Epithelial cell of proximal tubule (primary cell): ENCODE measurements around the gene POU2F2. TPM values are rescaled to one million over a fixed set of nuclear protein-coding genes. Genes with fewer than 3 reads are reported as not detected.

ENCODE experiments used
- DNase-seq: peaks from one replicate; pipeline ENCODE4 v3.0.0-alpha.2; 2011; ENCODE audit warnings: low read depth
- H3K4me3 ChIP-seq: 2 replicates; pipeline ENCODE4 v1.5.1; 2011; ENCODE audit warnings: low read depth, mild to moderate bottlenecking, low read length
- CTCF ChIP-seq: conservative IDR thresholded peaks from 2 replicates; pipeline ENCODE4 v1.5.1; 2012; ENCODE audit warnings: low read depth, mild to moderate bottlenecking, low read length
- total RNA-seq: library from RNA; depleted of rRNA; stranded (reverse); fragments of >200 nt; gene quantifications from 2 replicates; pipeline ENCODE4 v1.2.3, GENCODE V29; 2015

The POU2F2 gene
- total RNA-seq, 1 donor from 2014 or later: 0.46 TPM

GRCh38 chr19:42065051-42065450, 67.2 kb downstream of the POU2F2 start:
- DNase-seq: no peak
- TF ChIP-seq CTCF: no peak
- H3K4me3 ChIP-seq: no peak overlapping the region

- no peak for TF ChIP-seq CTCF
- H3K4me3 ChIP-seq: no peak overlapping the region
- no peak for DNase-seq
These were observed 67.8 kb downstream of the POU2F2 start for GRCh38 chr19:42064432-42064831.

- H3K4me3 ChIP-seq: no peak overlapping the region
- no peak for DNase-seq
- TF ChIP-seq CTCF: no peak
These were observed 69.9 kb downstream of the POU2F2 start for GRCh38 chr19:42062381-42062780.

GRCh38 chr19:42060117-42060516, 72.1 kb downstream of the POU2F2 start:
- no peak for TF ChIP-seq CTCF
- DNase-seq: no peak
- no peak overlapping the region for H3K4me3 ChIP-seq

GRCh38 chr19:42059196-42059595, 73.0 kb downstream of the POU2F2 start:
- DNase-seq: no peak
- H3K4me3 ChIP-seq: no peak overlapping the region
- TF ChIP-seq CTCF: no peak

- no peak for TF ChIP-seq CTCF
- H3K4me3 ChIP-seq: no peak overlapping the region
- DNase-seq: no peak
These were observed 74.4 kb downstream of the POU2F2 start for GRCh38 chr19:42057846-42058245.

GRCh38 chr19:42054205-42054604, 78.0 kb downstream of the POU2F2 start:
- no peak for TF ChIP-seq CTCF
- DNase-seq: no peak
- H3K4me3 ChIP-seq: no peak overlapping the region
